ENCODE measurements around the gene SCUBE1. TPM values are rescaled to one million over a fixed set of nuclear protein-coding genes. Genes with fewer than 3 reads are reported as not detected.

SCUBE1 gene
- total and polyA plus RNA-seq, 7 experiments from 2014 or later = 0.11 to 0.27 (median 0.19) TPM; not detected in 4

- no peak overlapping the region for H3K27ac Mint-ChIP-seq
- H3K27me3 ChIP-seq (ENCODE audit: control insufficient read depth in 2 of 2, insufficient read depth in 2 of 2, low read length in 2 of 2) = no peaks in the 10 kb centered on the region
- H3K9me3 Mint-ChIP-seq = no peaks in the 10 kb centered on the region
- H3K4me1 Mint-ChIP-seq = no peaks in the 10 kb centered on the region
- ATAC-seq (no peak), DNase-seq (no peak)
- H3K36me3 Mint-ChIP-seq = no peaks in the 10 kb centered on the region
- intact Hi-C loops (cut with micrococcal nuclease) = no loop called here
- no peak overlapping the region for H3K27ac ChIP-seq (ENCODE audit: low read depth, low read length)
- H3K36me3 ChIP-seq (ENCODE audit: control insufficient read depth in 2 of 3, insufficient read depth in 3 of 3, low read length in 3 of 3) = no peaks in the 10 kb centered on the region
- ChIA-PET POLR2A (no interaction called here), CTCF (no interaction called here)
- no peaks in the 10 kb centered on the region for H3K4me1 ChIP-seq (ENCODE audit: control insufficient read depth in 2 of 2, insufficient read depth in 2 of 2, low read length in 2 of 2)
- no peak overlapping the region for H3K4me3 ChIP-seq (ENCODE audit: low read length)
- peaks cover 0 to 4% (median 3%) of the 10 kb centered on the region in 5 donors for H3K27me3 Mint-ChIP-seq
- H3K9me3 ChIP-seq (ENCODE audit: control insufficient read depth in 2 of 3, low read length in 3 of 3) = no peaks in the 10 kb centered on the region
- H3K4me3 Mint-ChIP-seq = no peak overlapping the region
Observed at GRCh38 chr22:43239956-43240355, 103.2 kb downstream of the SCUBE1 start.

- Mint-ChIP-seq H3K27me3 (peaks cover 0 to 4% (median 3%) of the 10 kb centered on the region in 5 donors), H3K27ac (no peak overlapping the region), H3K4me1 (no peaks in the 10 kb centered on the region), H3K4me3 (no peak overlapping the region), H3K36me3 (no peaks in the 10 kb centered on the region), H3K9me3 (no peaks in the 10 kb centered on the region)
- no peak overlapping the region for H3K4me3 ChIP-seq (ENCODE audit: low read length)
- POLR2A ChIA-PET = no interaction called here
- CTCF ChIA-PET = no interaction called here
- no peak overlapping the region for H3K27ac ChIP-seq (ENCODE audit: low read depth, low read length)
- ATAC-seq (no peak), DNase-seq (no peak)
- no peaks in the 10 kb centered on the region for H3K27me3 ChIP-seq (ENCODE audit: control insufficient read depth in 2 of 2, insufficient read depth in 2 of 2, low read length in 2 of 2)
- H3K4me1 ChIP-seq (ENCODE audit: control insufficient read depth in 2 of 2, insufficient read depth in 2 of 2, low read length in 2 of 2) = no peaks in the 10 kb centered on the region
- H3K36me3 ChIP-seq (ENCODE audit: control insufficient read depth in 2 of 3, insufficient read depth in 3 of 3, low read length in 3 of 3) = no peaks in the 10 kb centered on the region
- no peaks in the 10 kb centered on the region for H3K9me3 ChIP-seq (ENCODE audit: control insufficient read depth in 2 of 3, low read length in 3 of 3)
- intact Hi-C loops (cut with micrococcal nuclease) = no loop called here
Observed at GRCh38 chr22:43239193-43239780, 103.9 kb downstream of the SCUBE1 start.

- Histone ChIP-seq H3K27ac (ENCODE audit: low read depth, low read length) (no peak overlapping the region), H3K4me3 (ENCODE audit: low read length) (no peak overlapping the region), H3K36me3 (ENCODE audit: control insufficient read depth in 2 of 3, insufficient read depth in 3 of 3, low read length in 3 of 3) (no peaks in the 10 kb centered on the region), H3K9me3 (ENCODE audit: control insufficient read depth in 2 of 3, low read length in 3 of 3) (no peaks in the 10 kb centered on the region), H3K27me3 (ENCODE audit: control insufficient read depth in 2 of 2, insufficient read depth in 2 of 2, low read length in 2 of 2) (no peaks in the 10 kb centered on the region), H3K4me1 (ENCODE audit: control insufficient read depth in 2 of 2, insufficient read depth in 2 of 2, low read length in 2 of 2) (no peaks in the 10 kb centered on the region)
- no peak for DNase-seq
- ATAC-seq = no peak
- peaks cover 0 to 4% (median 3%) of the 10 kb centered on the region in 5 donors for H3K27me3 Mint-ChIP-seq
- ChIA-PET POLR2A (no interaction called here), CTCF (no interaction called here)
- H3K36me3 Mint-ChIP-seq = no peaks in the 10 kb centered on the region
- H3K9me3 Mint-ChIP-seq = no peaks in the 10 kb centered on the region
- intact Hi-C loops (cut with micrococcal nuclease) = no loop called here
- no peak overlapping the region for H3K27ac Mint-ChIP-seq
- no peak overlapping the region for H3K4me3 Mint-ChIP-seq
- no peaks in the 10 kb centered on the region for H3K4me1 Mint-ChIP-seq
Observed at GRCh38 chr22:43238526-43239006, 104.6 kb downstream of the SCUBE1 start.

GRCh38 chr22:43237280-43237679 lies 105.9 kb downstream of the SCUBE1 start:
- POLR2A ChIA-PET = no interaction called here
- no peak overlapping the region for H3K4me3 Mint-ChIP-seq
- H3K36me3 Mint-ChIP-seq = no peaks in the 10 kb centered on the region
- intact Hi-C loops (cut with micrococcal nuclease) = no loop called here
- DNase-seq = no peak
- H3K9me3 Mint-ChIP-seq = peaks cover 0 to 2% (median 0%) of the 10 kb centered on the region in 11 donors
- H3K27ac Mint-ChIP-seq = no peak overlapping the region
- Histone ChIP-seq H3K36me3 (ENCODE audit: control insufficient read depth in 2 of 3, insufficient read depth in 3 of 3, low read length in 3 of 3) (no peaks in the 10 kb centered on the region), H3K9me3 (ENCODE audit: control insufficient read depth in 2 of 3, low read length in 3 of 3) (no peaks in the 10 kb centered on the region), H3K27ac (ENCODE audit: low read depth, low read length) (no peak overlapping the region), H3K4me3 (ENCODE audit: low read length) (no peak overlapping the region), H3K4me1 (ENCODE audit: control insufficient read depth in 2 of 2, insufficient read depth in 2 of 2, low read length in 2 of 2) (no peaks in the 10 kb centered on the region), H3K27me3 (ENCODE audit: control insufficient read depth in 2 of 2, insufficient read depth in 2 of 2, low read length in 2 of 2) (no peaks in the 10 kb centered on the region)
- no peak for ATAC-seq
- H3K4me1 Mint-ChIP-seq = no peaks in the 10 kb centered on the region
- peaks cover 0 to 4% (median 3%) of the 10 kb centered on the region in 5 donors for H3K27me3 Mint-ChIP-seq
- CTCF ChIA-PET = no interaction called here

GRCh38 chr22:43236411-43237166 lies 106.6 kb downstream of the SCUBE1 start:
- POLR2A ChIA-PET = no interaction called here
- Histone ChIP-seq H3K9me3 (ENCODE audit: control insufficient read depth in 2 of 3, low read length in 3 of 3) (no peaks in the 10 kb centered on the region), H3K4me1 (ENCODE audit: control insufficient read depth in 2 of 2, insufficient read depth in 2 of 2, low read length in 2 of 2) (no peaks in the 10 kb centered on the region), H3K36me3 (ENCODE audit: control insufficient read depth in 2 of 3, insufficient read depth in 3 of 3, low read length in 3 of 3) (no peaks in the 10 kb centered on the region), H3K27ac (ENCODE audit: low read depth, low read length) (no peak overlapping the region), H3K27me3 (ENCODE audit: control insufficient read depth in 2 of 2, insufficient read depth in 2 of 2, low read length in 2 of 2) (no peaks in the 10 kb centered on the region), H3K4me3 (ENCODE audit: low read length) (no peak overlapping the region)
- Mint-ChIP-seq H3K4me1 (no peaks in the 10 kb centered on the region), H3K27ac (no peak overlapping the region), H3K36me3 (no peaks in the 10 kb centered on the region), H3K27me3 (peaks cover 0 to 4% (median 3%) of the 10 kb centered on the region in 5 donors), H3K9me3 (peaks cover 0 to 2% (median 0%) of the 10 kb centered on the region in 11 donors), H3K4me3 (no peak overlapping the region)
- ATAC-seq (no peak), DNase-seq (no peak)
- intact Hi-C loops (cut with micrococcal nuclease) = no loop called here
- CTCF ChIA-PET = no interaction called here

- peaks cover 0 to 7% (median 4%) of the 10 kb centered on the region in 5 donors for H3K27me3 Mint-ChIP-seq
- no peaks in the 10 kb centered on the region for H3K36me3 Mint-ChIP-seq
- peaks cover 0 to 6% of the 10 kb centered on the region in 2 donors for H3K4me1 ChIP-seq (ENCODE audit: control insufficient read depth in 2 of 2, insufficient read depth in 2 of 2, low read length in 2 of 2)
- no peak for ATAC-seq
- no peaks in the 10 kb centered on the region for H3K36me3 ChIP-seq (ENCODE audit: control insufficient read depth in 2 of 3, insufficient read depth in 3 of 3, low read length in 3 of 3)
- no peaks in the 10 kb centered on the region for H3K9me3 ChIP-seq (ENCODE audit: control insufficient read depth in 2 of 3, low read length in 3 of 3)
- no peak for DNase-seq
- H3K27me3 ChIP-seq (ENCODE audit: control insufficient read depth in 2 of 2, insufficient read depth in 2 of 2, low read length in 2 of 2) = no peaks in the 10 kb centered on the region
- intact Hi-C loops (cut with micrococcal nuclease) = no loop called here
- no peak overlapping the region for H3K4me3 ChIP-seq (ENCODE audit: low read length)
- CTCF ChIA-PET = no interaction called here
- no peak overlapping the region for H3K27ac ChIP-seq (ENCODE audit: low read depth, low read length)
- POLR2A ChIA-PET = no interaction called here
- H3K4me1 Mint-ChIP-seq = peaks cover 0 to 6% (median 5%) of the 10 kb centered on the region in 7 donors
- H3K27ac Mint-ChIP-seq = no peak overlapping the region
- H3K9me3 Mint-ChIP-seq = peaks cover 0 to 2% (median 0%) of the 10 kb centered on the region in 11 donors
- no peak overlapping the region for H3K4me3 Mint-ChIP-seq
Observed at GRCh38 chr22:43235445-43236409, 107.4 kb downstream of the SCUBE1 start.

Data from naive thymus-derived CD4-positive, alpha-beta T cell (primary cell).